GM23338 (cell line): ENCODE data around the gene KCNMA1. TPM values are rescaled to one million over a fixed set of nuclear protein-coding genes. Genes with fewer than 3 reads are reported as not detected.

Experiments used
- ATAC-seq: fragments of 200-7000 bp; cut with Tn5 transposase; 3 replicates; pipeline ENCODE4 v1.9.1; 2020
- DNase-seq: peaks from one replicate; pipeline ENCODE4 v3.0.0-alpha.2; 2015; ENCODE audit warnings: low spot score
- H2AFZ ChIP-seq: fragments of 200-600 bp; sonication (generic); 2 replicates; pipeline ENCODE4 v1.8.0; 2016; ENCODE audit warnings: antibody characterized with exemption, mild to moderate bottlenecking, moderate library complexity
- H3F3A ChIP-seq: fragments of 200-600 bp; sonication (generic); replicated peaks from 2 replicates; pipeline ENCODE4 v1.8.0; 2017; ENCODE audit warnings: antibody characterized with exemption, mixed run types, low read depth
- H3K27ac ChIP-seq: fragments of 200-600 bp; sonication (generic); 2 replicates; pipeline ENCODE4 v1.6.1; 2016; ENCODE audit warnings: low read depth
- H3K27me3 ChIP-seq: fragments of 200-600 bp; sonication (generic); 2 replicates; pipeline ENCODE4 v1.8.0; 2016; ENCODE audit warnings: mild to moderate bottlenecking, mixed run types, moderate library complexity; ENCODE audit not compliant: insufficient read depth
- H3K36me3 ChIP-seq: fragments of 200-600 bp; sonication (generic); 2 replicates; pipeline ENCODE4 v1.8.0; 2016; ENCODE audit warnings: mild to moderate bottlenecking; ENCODE audit not compliant: insufficient read depth
- H3K4me1 ChIP-seq: fragments of 200-600 bp; sonication (generic); 2 replicates; pipeline ENCODE4 v1.8.0; 2016; ENCODE audit warnings: mild to moderate bottlenecking, moderate library complexity; ENCODE audit not compliant: insufficient read depth
- H3K4me2 ChIP-seq: fragments of 200-600 bp; sonication (generic); 2 replicates; pipeline ENCODE4 v1.7.1; 2017; ENCODE audit warnings: mixed run types
- H3K4me3 ChIP-seq: fragments of 200-600 bp; sonication (generic); 2 replicates; pipeline ENCODE4 v1.6.1; 2016; ENCODE audit warnings: mixed run types
- H3K79me2 ChIP-seq: fragments of 200-600 bp; sonication (generic); replicated peaks from 2 replicates; pipeline ENCODE4 v1.8.0; 2017; ENCODE audit warnings: mild to moderate bottlenecking; ENCODE audit not compliant: insufficient read depth
- H3K9me2 ChIP-seq: fragments of 200-600 bp; sonication (generic); 2 replicates; pipeline ENCODE4 v1.8.0; 2017; ENCODE audit not compliant: insufficient read depth
- H4K20me1 ChIP-seq: fragments of 200-600 bp; sonication (generic); replicated peaks from 2 replicates; pipeline ENCODE4 v1.8.0; 2017; ENCODE audit warnings: mild to moderate bottlenecking; ENCODE audit not compliant: insufficient read depth
- H3K27ac Mint-ChIP-seq: 2 replicates; pipeline ENCODE4 v1.8.0; 2020; ENCODE audit warnings: inconsistent platforms, mild to moderate bottlenecking, moderate library complexity, mixed read lengths
- H3K27me3 Mint-ChIP-seq: 3 replicates; pipeline ENCODE4 v1.8.0; 2022; ENCODE audit warnings: low read depth, mild to moderate bottlenecking, moderate library complexity, mixed read lengths, inconsistent platforms; ENCODE audit not compliant: insufficient read depth, poor library complexity
- H3K36me3 Mint-ChIP-seq: 3 replicates; pipeline ENCODE4 v1.8.0; 2021; ENCODE audit warnings: low read depth, mild to moderate bottlenecking, inconsistent platforms, moderate library complexity, mixed read lengths
- H3K4me1 Mint-ChIP-seq: 3 replicates; pipeline ENCODE4 v1.8.0; 2020; ENCODE audit warnings: mild to moderate bottlenecking, inconsistent platforms, mixed read lengths
- H3K4me3 Mint-ChIP-seq: 3 replicates; pipeline ENCODE4 v1.8.0; 2021; ENCODE audit warnings: moderate library complexity, mild to moderate bottlenecking, inconsistent platforms, mixed read lengths
- H3K9me3 Mint-ChIP-seq: 3 replicates; pipeline ENCODE4 v1.8.0; 2020; ENCODE audit warnings: moderate library complexity, mild to moderate bottlenecking, inconsistent platforms, mixed read lengths
- CREB1 ChIP-seq: fragments of 250-450 bp; sonication (Bioruptor Pico); IDR thresholded peaks from 2 replicates; pipeline ENCODE4 v1.5.0; 2020; ENCODE audit warnings: low read depth, mild to moderate bottlenecking, moderate library complexity
- EZH2 ChIP-seq: fragments of 200-600 bp; sonication (generic); IDR thresholded peaks from one replicate; pipeline ENCODE4 v1.8.0; 2017; ENCODE audit warnings: antibody characterized with exemption, mild to moderate bottlenecking, low read depth; ENCODE audit not compliant: unreplicated experiment
- NANOG ChIP-seq: IDR thresholded peaks from 2 replicates; pipeline ENCODE4 v1.6.1; 2016; ENCODE audit warnings: antibody characterized with exemption, borderline replicate concordance
- POLR2AphosphoS5 ChIP-seq: IDR thresholded peaks from 2 replicates; pipeline ENCODE4 v1.6.1; 2016; ENCODE audit warnings: antibody characterized with exemption, low read depth
- REST ChIP-seq: IDR thresholded peaks from one replicate; pipeline ENCODE4 v1.6.1; 2018; ENCODE audit warnings: antibody characterized with exemption; ENCODE audit not compliant: unreplicated experiment
- STAT1 ChIP-seq: IDR thresholded peaks from one replicate; pipeline ENCODE4 v1.6.1; 2016; ENCODE audit warnings: antibody characterized with exemption; ENCODE audit not compliant: unreplicated experiment
- ZNF331 ChIP-seq: fragments of 250-450 bp; sonication (Bioruptor Pico); IDR thresholded peaks from 2 replicates; pipeline ENCODE4 v1.5.0; 2020; ENCODE audit warnings: low read depth, mild to moderate bottlenecking, moderate library complexity
- ZNF462 ChIP-seq: fragments of 250-450 bp; sonication (Bioruptor Pico); IDR thresholded peaks from 2 replicates; pipeline ENCODE4 v1.5.0; 2020; ENCODE audit warnings: mild to moderate bottlenecking, moderate library complexity
- polyA plus RNA-seq: library from polyadenylated mRNA; unstranded; fragments of >200 nt; fragmentation: Nextera tagmentation; extraction: Ambion mirVana; gene quantifications from 2 replicates; pipeline ENCODE4 v1.2.1, GENCODE V29; 2016
- total RNA-seq: library from RNA; depleted of rRNA; stranded (reverse); fragments of >200 nt; shearing (Covaris generic); gene quantifications from 2 replicates; pipeline ENCODE4 v1.2.3, GENCODE V29; 2014
- TF ChIP-seq, protein P1 (sequence below), 2 experiments: fragments of 200-600 bp in 1 of 2; sonication (generic) in 1 of 2; conservative IDR thresholded peaks; 2 replicates each; pipeline versions ENCODE4 v1.5.1 to v1.6.1; 2016 to 2017; ENCODE audit warnings: antibody characterized with exemption in 2 of 2, low read depth in 2 of 2, mild to moderate bottlenecking in 2 of 2, moderate library complexity in 1 of 2
- TF ChIP-seq, protein P2 (sequence below): IDR thresholded peaks from 2 replicates; pipeline ENCODE4 v1.6.1; 2016; ENCODE audit warnings: antibody characterized with exemption

The KCNMA1 gene
- total and polyA plus RNA-seq, 2 experiments from 2014 or later, result 8.2 to 9.0 TPM

DNA sequence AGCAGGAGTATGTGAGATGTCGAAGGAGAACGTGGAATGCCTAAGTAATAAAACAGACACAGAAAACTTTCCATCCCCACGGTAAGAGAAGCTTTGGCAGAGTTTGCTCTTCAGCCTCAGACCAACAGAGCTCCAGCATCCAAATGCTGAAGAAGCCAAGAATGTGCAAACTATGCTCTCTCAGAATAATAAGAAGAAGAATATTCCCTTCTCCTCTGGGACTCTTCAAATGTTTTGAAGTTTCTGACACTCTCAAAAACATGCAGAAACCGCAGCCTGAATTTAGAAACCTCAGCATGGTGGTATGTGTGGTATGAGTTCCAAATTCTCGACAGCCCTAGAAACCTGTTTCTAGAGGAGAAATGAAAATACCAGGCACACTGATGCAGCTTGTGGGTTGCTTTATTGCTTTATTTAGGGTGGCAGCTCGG lies 113.3 kb downstream of the KCNMA1 start:
- Histone ChIP-seq H3K4me1 (peaks cover 17% of the 10 kb centered on the region), H3K9me2 (0 out of 2 replicates have a peak, but pooled peaks cover 4% of the 10 kb centered on the region), H3K27ac (no peak overlapping the region), H3K4me2 (no peak overlapping the region), H2AFZ (no peak overlapping the region), H3K27me3 (no peaks in the 10 kb centered on the region), H3K36me3 (no peaks in the 10 kb centered on the region), H3F3A (no peaks in the 10 kb centered on the region), H3K79me2 (no peaks in the 10 kb centered on the region), H3K4me3 (no peak overlapping the region), H4K20me1 (no peaks in the 10 kb centered on the region)
- H3K4me3 Mint-ChIP-seq, result no peak overlapping the region
- H3K36me3 Mint-ChIP-seq, result peaks cover 4% of the 10 kb centered on the region; the same call in 2 of the 3 replicates
- peaks cover 10% of the 10 kb centered on the region for H3K9me3 Mint-ChIP-seq
- ATAC-seq (no peak), DNase-seq (no peak)
- TF ChIP-seq STAT1 (no peak), ZNF331 (no peak), NANOG (no peak), ZNF462 (CRISPR knock-in tag) (no peak), CREB1 (CRISPR knock-in tag) (no peak), REST (no peak), EZH2 (no peak), POLR2AphosphoS5 (no peak)
- TF ChIP-seq, protein P1, sequence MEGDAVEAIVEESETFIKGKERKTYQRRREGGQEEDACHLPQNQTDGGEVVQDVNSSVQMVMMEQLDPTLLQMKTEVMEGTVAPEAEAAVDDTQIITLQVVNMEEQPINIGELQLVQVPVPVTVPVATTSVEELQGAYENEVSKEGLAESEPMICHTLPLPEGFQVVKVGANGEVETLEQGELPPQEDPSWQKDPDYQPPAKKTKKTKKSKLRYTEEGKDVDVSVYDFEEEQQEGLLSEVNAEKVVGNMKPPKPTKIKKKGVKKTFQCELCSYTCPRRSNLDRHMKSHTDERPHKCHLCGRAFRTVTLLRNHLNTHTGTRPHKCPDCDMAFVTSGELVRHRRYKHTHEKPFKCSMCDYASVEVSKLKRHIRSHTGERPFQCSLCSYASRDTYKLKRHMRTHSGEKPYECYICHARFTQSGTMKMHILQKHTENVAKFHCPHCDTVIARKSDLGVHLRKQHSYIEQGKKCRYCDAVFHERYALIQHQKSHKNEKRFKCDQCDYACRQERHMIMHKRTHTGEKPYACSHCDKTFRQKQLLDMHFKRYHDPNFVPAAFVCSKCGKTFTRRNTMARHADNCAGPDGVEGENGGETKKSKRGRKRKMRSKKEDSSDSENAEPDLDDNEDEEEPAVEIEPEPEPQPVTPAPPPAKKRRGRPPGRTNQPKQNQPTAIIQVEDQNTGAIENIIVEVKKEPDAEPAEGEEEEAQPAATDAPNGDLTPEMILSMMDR (conservative IDR thresholded peaks at IDR 0.05; ENCODE audit: low read depth in 2 of 2), result no peak
- TF ChIP-seq, protein P2, sequence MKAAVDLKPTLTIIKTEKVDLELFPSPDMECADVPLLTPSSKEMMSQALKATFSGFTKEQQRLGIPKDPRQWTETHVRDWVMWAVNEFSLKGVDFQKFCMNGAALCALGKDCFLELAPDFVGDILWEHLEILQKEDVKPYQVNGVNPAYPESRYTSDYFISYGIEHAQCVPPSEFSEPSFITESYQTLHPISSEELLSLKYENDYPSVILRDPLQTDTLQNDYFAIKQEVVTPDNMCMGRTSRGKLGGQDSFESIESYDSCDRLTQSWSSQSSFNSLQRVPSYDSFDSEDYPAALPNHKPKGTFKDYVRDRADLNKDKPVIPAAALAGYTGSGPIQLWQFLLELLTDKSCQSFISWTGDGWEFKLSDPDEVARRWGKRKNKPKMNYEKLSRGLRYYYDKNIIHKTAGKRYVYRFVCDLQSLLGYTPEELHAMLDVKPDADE, result no peak
- H3K27me3 Mint-ChIP-seq, result peaks cover 2% of the 10 kb centered on the region
- H3K27ac Mint-ChIP-seq, result no peak overlapping the region
- H3K4me1 Mint-ChIP-seq, result peaks cover 27% of the 10 kb centered on the region
